Jurkat, Clone E6-1 (cell line): Measurements from ENCODE around the gene STRN4.
A peak's percentile ranks its signal among the peaks of the same experiment; 100 is the strongest.

Source experiments
- DNase-seq: peaks from one replicate; pipeline ENCODE4 v3.0.0-alpha.2; 2011; ENCODE audit warnings: low read depth, low spot score
- H3K4me3 ChIP-seq: 2 replicates; pipeline ENCODE4 v1.5.1; 2011; ENCODE audit warnings: mild to moderate bottlenecking, low read length, control low read depth, moderate library complexity

Gene STRN4

GRCh38 chr19:46692918-46693722, 53.1 kb downstream of the STRN4 start:
- no peak overlapping the region for H3K4me3 ChIP-seq
- no peak for DNase-seq

- H3K4me3 ChIP-seq = no peak overlapping the region
- DNase-seq = no peak
These were observed 54.3 kb downstream of the STRN4 start for GRCh38 chr19:46691948-46692347.

- DNase-seq = no peak
- H3K4me3 ChIP-seq = no peak overlapping the region
These were observed 55.1 kb downstream of the STRN4 start for GRCh38 chr19:46691104-46691503.

DNA sequence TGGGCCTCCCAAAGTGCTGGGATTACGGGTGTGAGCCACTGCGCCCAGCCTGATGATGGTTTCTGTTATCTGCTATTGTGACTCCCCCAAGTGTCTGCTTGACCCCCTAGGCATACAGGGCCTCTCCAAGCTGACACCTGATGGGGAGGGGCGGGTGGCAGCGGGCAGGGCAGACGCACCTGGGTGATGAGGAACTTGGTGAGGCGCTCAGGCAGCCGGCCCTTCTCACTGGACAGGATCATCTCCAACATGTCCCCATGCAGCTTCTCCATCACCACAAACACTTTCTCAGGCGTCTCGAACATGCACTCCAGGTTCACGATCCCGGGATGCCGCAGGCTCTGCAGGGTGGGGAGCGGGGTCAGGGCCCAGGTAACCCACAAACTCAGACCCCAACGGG, 56.9 kb downstream of the STRN4 start:
- DNase-seq = no peak
- H3K4me3 ChIP-seq = no peak overlapping the region

- no peak overlapping the region for H3K4me3 ChIP-seq
- no peak for DNase-seq
These were observed 58.7 kb downstream of the STRN4 start for GRCh38 chr19:46687438-46688145.

DNA sequence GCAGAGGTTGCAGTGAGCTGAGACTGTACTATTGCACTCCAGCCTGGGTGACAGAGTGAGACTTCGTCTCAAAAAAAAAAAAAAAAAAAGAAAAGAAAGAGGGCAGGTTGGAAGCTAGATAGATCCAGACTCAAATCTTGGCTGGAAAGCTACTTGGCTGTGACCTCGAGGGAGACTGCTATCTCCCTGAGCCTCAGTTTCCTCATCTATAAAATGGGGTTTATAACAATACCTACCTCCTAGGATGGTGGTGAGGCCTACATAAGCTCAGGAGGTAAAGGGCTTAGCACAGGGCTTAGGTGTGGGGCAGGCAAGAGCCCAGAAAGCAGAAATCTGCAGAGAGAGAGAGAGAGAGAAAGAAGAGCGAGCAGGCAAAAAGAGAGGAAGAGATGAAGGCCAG, 61.1 kb downstream of the STRN4 start:
- DNase-seq = no peak
- H3K4me3 ChIP-seq = no peak overlapping the region

GRCh38 chr19:46678110-46678732, 68.0 kb downstream of the STRN4 start:
- H3K4me3 ChIP-seq = no peak overlapping the region
- DNase-seq = peak; percentile 65

GRCh38 chr19:46674416-46675178, 71.7 kb downstream of the STRN4 start:
- peak; percentile 51 for DNase-seq

GRCh38 chr19:46670813-46671212, 75.4 kb downstream of the STRN4 start:
- no peak overlapping the region for H3K4me3 ChIP-seq
- DNase-seq = no peak

More at GRCh38 chr19:46674416-46675178, 71.7 kb downstream of the STRN4 start:
- no peak overlapping the region for H3K4me3 ChIP-seq
